MM.1S (cell line): Measurements from ENCODE around the gene TRIM72.
"Not testable (repeated sequence)": the region's sequence is repeated elsewhere in the genome, so short reads cannot be mapped to it uniquely, and the experiment has no call there.

Experiments
- DNase-seq: peaks from one replicate; pipeline ENCODE4 v3.0.0-alpha.2; 2015
- H2AFZ ChIP-seq: fragments of 300-600 bp; sonication (generic); 2 replicates; pipeline ENCODE4 v1.6.0; 2016; ENCODE audit warnings: antibody characterized with exemption, low read length
- H3F3A ChIP-seq: fragments of 300-600 bp; sonication (generic); 2 replicates; pipeline ENCODE4 v1.6.1; 2016; ENCODE audit warnings: mild to moderate bottlenecking, antibody characterized with exemption, low read length, moderate library complexity, mixed read lengths; ENCODE audit not compliant: insufficient read depth
- H3K27ac ChIP-seq: fragments of 300-600 bp; sonication (generic); 2 replicates; pipeline ENCODE4 v1.5.1; 2016; ENCODE audit warnings: mild to moderate bottlenecking, low read length
- H3K27me3 ChIP-seq: fragments of 300-600 bp; sonication (generic); replicated peaks from 2 replicates; pipeline ENCODE4 v1.6.0; 2016; ENCODE audit warnings: low read length; ENCODE audit not compliant: insufficient read depth
- H3K36me3 ChIP-seq: fragments of 300-600 bp; sonication (generic); replicated peaks from 2 replicates; pipeline ENCODE4 v1.6.1; 2016; ENCODE audit warnings: mild to moderate bottlenecking, low read length, mixed read lengths; ENCODE audit not compliant: insufficient read depth
- H3K4me1 ChIP-seq: fragments of 300-600 bp; sonication (generic); 2 replicates; pipeline ENCODE4 v1.6.1; 2016; ENCODE audit warnings: low read length, mixed read lengths
- H3K4me2 ChIP-seq: fragments of 300-600 bp; sonication (generic); 2 replicates; pipeline ENCODE4 v1.6.0; 2016; ENCODE audit warnings: low read depth, low read length
- H3K4me3 ChIP-seq: fragments of 300-600 bp; sonication (generic); 2 replicates; pipeline ENCODE4 v1.5.1; 2016; ENCODE audit warnings: low read length, mixed read lengths
- H3K79me2 ChIP-seq: fragments of 300-600 bp; sonication (generic); 2 replicates; pipeline ENCODE4 v1.6.1; 2016; ENCODE audit warnings: mixed run types, low read length, mixed read lengths
- H3K9ac ChIP-seq: fragments of 300-600 bp; sonication (generic); 2 replicates; pipeline ENCODE4 v1.6.1; 2016; ENCODE audit warnings: low read length, mixed read lengths
- H3K9me2 ChIP-seq: fragments of 300-600 bp; sonication (generic); replicated peaks from 2 replicates; pipeline ENCODE4 v1.6.1; 2016; ENCODE audit warnings: mild to moderate bottlenecking, low read length, mixed read lengths; ENCODE audit not compliant: insufficient read depth
- H3K9me3 ChIP-seq: fragments of 300-600 bp; sonication (generic); replicated peaks from 2 replicates; pipeline ENCODE4 v1.6.1; 2016; ENCODE audit warnings: mild to moderate bottlenecking, low read length, mixed read lengths; ENCODE audit not compliant: insufficient read depth
- H4K20me1 ChIP-seq: fragments of 300-600 bp; sonication (generic); 2 replicates; pipeline ENCODE4 v1.6.1; 2016; ENCODE audit warnings: mild to moderate bottlenecking, low read length, moderate library complexity, mixed read lengths; ENCODE audit not compliant: insufficient read depth
- CTCF ChIP-seq: fragments of 300-600 bp; sonication (generic); IDR thresholded peaks from 2 replicates; pipeline ENCODE4 v1.5.1; 2016; ENCODE audit warnings: antibody characterized with exemption, low read length, mixed read lengths
- EZH2 ChIP-seq: fragments of 300-600 bp; sonication (generic); optimal IDR thresholded peaks from 2 replicates; pipeline ENCODE3; 2017; ENCODE audit warnings: low read depth, mild to moderate bottlenecking, antibody characterized with exemption, low read length, mixed read lengths
- EZH2phosphoT487 ChIP-seq: fragments of 300-600 bp; sonication (generic); IDR thresholded peaks from 2 replicates; pipeline ENCODE4 v1.6.1; 2018; ENCODE audit warnings: antibody characterized with exemption, low read length

TRIM72 gene

DNA sequence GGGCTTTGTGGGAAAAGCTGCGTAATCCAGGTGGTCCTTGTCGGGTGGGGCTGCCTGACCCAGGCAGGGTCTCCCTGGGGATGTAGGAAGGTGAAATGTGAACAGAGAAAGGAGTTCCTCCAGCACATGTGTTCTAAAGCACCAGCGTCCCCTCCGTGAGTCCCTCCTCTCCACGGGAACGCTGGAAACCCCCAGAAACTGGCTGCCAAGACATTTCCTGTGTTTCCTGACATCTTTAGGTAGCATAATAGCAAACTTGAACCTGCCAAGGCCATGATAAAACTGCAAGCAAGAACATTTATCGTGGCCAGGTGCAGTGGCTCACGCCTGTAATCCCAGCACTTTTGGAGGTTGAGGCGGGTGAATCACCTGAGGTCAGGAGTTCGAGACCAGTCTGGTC lies 15.6 kb downstream of the TRIM72 start:
- Histone ChIP-seq H3K9me3 (no peaks in the 10 kb centered on the region), H3K27me3 (peaks cover 17% of the 10 kb centered on the region), H3K36me3 (no peaks in the 10 kb centered on the region), H3F3A (no peaks in the 10 kb centered on the region), H3K27ac (no peak overlapping the region), H3K79me2 (no peaks in the 10 kb centered on the region), H3K9ac (no peak overlapping the region), H3K9me2 (no peaks in the 10 kb centered on the region), H3K4me3 (no peak overlapping the region), H3K4me2 (no peak overlapping the region), H4K20me1 (no peaks in the 10 kb centered on the region), H3K4me1 (no peaks in the 10 kb centered on the region), H2AFZ (no peak overlapping the region)
- no peak for DNase-seq
- no peak for TF ChIP-seq CTCF
- TF ChIP-seq EZH2phosphoT487 = no peak

DNA sequence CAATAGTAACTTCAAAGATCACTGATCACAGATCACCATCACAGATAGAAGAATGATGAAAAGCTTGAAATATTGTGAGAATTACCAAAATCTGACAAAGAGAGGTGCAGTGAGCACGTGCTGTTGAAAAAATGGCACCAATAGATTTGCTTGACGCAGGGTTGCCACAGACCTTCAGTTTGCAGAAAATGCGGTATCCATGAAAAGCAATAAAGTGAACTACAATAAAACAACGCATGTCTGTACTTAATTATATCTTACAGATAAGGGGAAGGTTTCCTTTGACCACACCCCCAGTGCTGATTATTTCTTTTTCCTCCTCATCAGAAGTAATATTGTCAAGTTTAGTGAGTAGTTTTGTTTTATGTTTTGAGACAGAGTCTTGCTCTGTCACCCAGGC lies 24.1 kb downstream of the TRIM72 start:
- Histone ChIP-seq H3K9me2 (no peaks in the 10 kb centered on the region), H3K27me3 (peaks cover 6% of the 10 kb centered on the region; the same call in 1 of the 2 replicates)

GRCh38 chr16:31242206-31242605 lies 28.3 kb downstream of the TRIM72 start:
- Histone ChIP-seq H3F3A (no peaks in the 10 kb centered on the region), H3K4me1 (no peaks in the 10 kb centered on the region), H3K79me2 (no peaks in the 10 kb centered on the region), H3K4me3 (no peak overlapping the region), H3K27me3 (peaks cover 6% of the 10 kb centered on the region; the same call in 1 of the 2 replicates), H3K36me3 (no peaks in the 10 kb centered on the region), H3K9me3 (no peaks in the 10 kb centered on the region), H3K4me2 (no peak overlapping the region), H3K9ac (no peak overlapping the region), H2AFZ (no peak overlapping the region), H3K27ac (no peak overlapping the region), H3K9me2 (no peaks in the 10 kb centered on the region), H4K20me1 (no peaks in the 10 kb centered on the region)
- TF ChIP-seq EZH2phosphoT487 (no peak), CTCF (no peak), EZH2 (no peak)
- no peak for DNase-seq

More for the DNA sequence above, 24.1 kb downstream of the TRIM72 start:
- Histone ChIP-seq H3K9ac (no peak overlapping the region), H3K36me3 (no peaks in the 10 kb centered on the region), H3K4me2 (no peak overlapping the region), H3K4me1 (no peaks in the 10 kb centered on the region), H3K79me2 (no peaks in the 10 kb centered on the region), H3K4me3 (no peak overlapping the region), H2AFZ (no peak overlapping the region), H3K27ac (no peak overlapping the region), H3F3A (no peaks in the 10 kb centered on the region), H4K20me1 (no peaks in the 10 kb centered on the region), H3K9me3 (no peaks in the 10 kb centered on the region)
- no peak for TF ChIP-seq EZH2phosphoT487
- no peak for TF ChIP-seq EZH2
- no peak for DNase-seq

DNA sequence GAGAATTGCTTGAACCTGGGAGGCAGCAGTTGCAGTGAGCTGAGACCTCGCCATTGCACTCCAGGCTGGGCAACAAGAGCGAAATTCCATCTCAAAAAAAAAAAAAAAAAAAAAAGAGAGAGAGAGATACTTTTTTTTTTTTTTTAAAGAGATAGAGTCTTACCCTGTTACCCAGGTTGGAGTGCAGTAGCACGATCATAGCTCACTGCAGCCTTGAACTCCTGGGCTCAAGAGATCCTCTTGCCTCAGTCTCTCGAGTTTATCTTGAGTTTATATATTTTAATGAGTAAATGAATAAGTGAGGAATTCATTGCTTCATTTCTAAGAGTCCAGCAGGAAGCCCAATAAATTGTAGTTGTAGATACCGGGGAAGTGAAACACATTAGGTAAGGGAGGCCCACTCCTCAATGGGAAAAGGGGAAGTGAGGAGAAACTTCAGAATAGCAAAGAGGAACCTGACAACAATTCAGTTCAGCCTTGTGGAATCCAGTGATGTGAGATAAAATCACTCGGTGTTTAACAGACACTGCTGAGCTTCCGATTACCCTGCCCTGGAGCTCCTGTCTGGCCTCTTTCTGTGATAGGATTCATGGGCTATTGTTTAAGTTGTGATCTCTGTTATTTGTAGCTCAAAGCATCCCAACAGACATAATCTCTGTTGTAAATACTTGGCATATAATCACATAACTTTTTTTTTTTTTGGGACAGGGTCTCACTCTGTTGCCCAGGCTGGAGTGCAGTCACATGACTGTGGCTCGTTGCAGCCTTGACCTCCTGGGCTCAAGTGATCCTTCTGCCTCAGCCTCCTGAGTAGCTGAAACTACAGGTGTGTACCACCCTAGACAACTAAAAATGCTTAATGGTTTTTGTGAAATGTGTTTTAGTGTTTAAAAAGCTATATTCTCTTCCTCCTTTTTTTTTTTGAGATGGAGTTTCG lies 30.1 kb downstream of the TRIM72 start:
- H3K9me3 ChIP-seq = no peaks in the 10 kb centered on the region
- no peaks in the 10 kb centered on the region for H3F3A ChIP-seq
- no peak overlapping the region for H3K4me3 ChIP-seq
- TF ChIP-seq CTCF = no peak
- no peak for TF ChIP-seq EZH2phosphoT487
- no peak for TF ChIP-seq EZH2
- H3K4me1 ChIP-seq = no peaks in the 10 kb centered on the region
- peaks cover 17% of the 10 kb centered on the region; the same call in 1 of the 2 replicates for H3K27me3 ChIP-seq
- no peaks in the 10 kb centered on the region for H3K36me3 ChIP-seq
- H3K9ac ChIP-seq = no peak overlapping the region
- no peak for DNase-seq
- no peaks in the 10 kb centered on the region for H3K9me2 ChIP-seq
- no peaks in the 10 kb centered on the region for H4K20me1 ChIP-seq
- H2AFZ ChIP-seq = no peak overlapping the region
- no peak overlapping the region for H3K27ac ChIP-seq
- no peak overlapping the region for H3K4me2 ChIP-seq
- no peaks in the 10 kb centered on the region for H3K79me2 ChIP-seq

DNA sequence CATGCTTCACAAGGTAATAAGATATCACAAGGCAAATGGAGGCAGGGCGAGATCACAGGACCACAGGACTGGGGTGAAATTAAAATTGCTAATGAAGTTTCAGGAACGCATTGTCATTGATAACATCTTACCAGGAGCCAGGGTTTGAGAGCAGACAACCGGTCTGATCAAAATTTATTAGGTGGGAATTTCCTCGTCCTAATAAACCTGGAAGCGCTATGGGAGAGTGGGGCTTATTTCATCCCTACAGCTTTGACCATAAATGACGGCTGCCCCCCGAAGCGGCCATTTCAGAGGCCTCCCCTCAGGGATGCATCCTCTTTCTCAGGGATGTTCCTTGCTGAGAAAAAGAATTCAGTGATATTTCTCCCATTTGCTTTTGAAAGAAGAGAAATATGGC lies 31.7 kb downstream of the TRIM72 start:
- not testable (repeated sequence) for H3K4me1 ChIP-seq, DNase-seq, H3K9me2 ChIP-seq, H2AFZ ChIP-seq, H3K79me2 ChIP-seq, H3F3A ChIP-seq, H3K9me3 ChIP-seq, H4K20me1 ChIP-seq, H3K4me3 ChIP-seq, H3K27ac ChIP-seq, H3K36me3 ChIP-seq, H3K9ac ChIP-seq, H3K4me2 ChIP-seq
- H3K27me3 ChIP-seq = peaks cover 17% of the 10 kb centered on the region; the same call in 1 of the 2 replicates
